Tibial nerve (tissue), 4 donors: Measurements from ENCODE around the gene MACF1. TPM values are rescaled to one million over a fixed set of nuclear protein-coding genes. Genes with fewer than 3 reads are reported as not detected.

Source experiments
- DNase-seq, 2 donors: peaks; one replicate each; pipeline ENCODE4 v3.0.0-alpha.2; 2019; ENCODE audit warnings: low spot score in 2 of 2
- H3K27ac ChIP-seq, 4 donors: fragments of 200-600 bp; sonication (generic) in 3 of 4; one replicate each; pipeline ENCODE4 v1.5.1; 2017 to 2019; ENCODE audit warnings: mild to moderate bottlenecking in 1 of 4
- H3K27me3 ChIP-seq, 2 donors: fragments of 200-600 bp; sonication (generic) in 1 of 2; one replicate each; pipeline versions ENCODE4 v1.5.1 to v1.6.0; 2017 to 2019
- H3K36me3 ChIP-seq, 3 donors: fragments of 200-600 bp; sonication (generic); one replicate each; pipeline ENCODE4 v1.5.1; 2018 to 2019
- H3K4me1 ChIP-seq, 4 donors: fragments of 200-600 bp; sonication (generic) in 3 of 4; one replicate each; pipeline ENCODE4 v1.5.1; 2017 to 2019
- H3K4me3 ChIP-seq, 4 donors: fragments of 200-600 bp; sonication (generic) in 3 of 4; one replicate each; pipeline ENCODE4 v1.5.1; 2017 to 2019; ENCODE audit warnings: mild to moderate bottlenecking in 1 of 4, moderate library complexity in 1 of 4
- H3K9me3 ChIP-seq, 4 donors: fragments of 200-600 bp; sonication (generic) in 3 of 4; one replicate each; pipeline ENCODE4 v1.5.1; 2017 to 2019
- EP300 ChIP-seq, 2 donors: sonication (generic); formaldehyde crosslinking; IDR thresholded peaks; one replicate each; pipeline ENCODE4 v1.6.1; 2017; ENCODE audit warnings: antibody characterized with exemption in 2 of 2, mild to moderate bottlenecking in 1 of 2
- POLR2A ChIP-seq, 2 donors: fragments of 450-650 bp; IDR thresholded peaks; one replicate each; pipeline ENCODE4 v1.6.1; 2017; ENCODE audit warnings: antibody characterized with exemption in 2 of 2, mild to moderate bottlenecking in 2 of 2, moderate library complexity in 2 of 2
- WGBS, 2 donors: methylation state at CpG; one replicate each; pipeline ENCODE4 v1.1.5; 2018; 5-methylcytosine and 5-hydroxymethylcytosine counted together
- total RNA-seq, 4 donors: library from RNA; depleted of rRNA; stranded (reverse); fragments of >200 nt; gene quantifications; one replicate each; pipeline ENCODE4 v1.1.0, GENCODE V29; 2016
- TF ChIP-seq, protein P1 (sequence below), 5 experiments: fragments of 200-600 bp in 3 of 5; fragments of 450-650 bp in 2 of 5; sonication (generic) in 3 of 5; IDR thresholded peaks; one replicate each; pipeline ENCODE4 v1.5.1; 2016 to 2019; ENCODE audit warnings: antibody characterized with exemption in 5 of 5, mild to moderate bottlenecking in 3 of 5, moderate library complexity in 2 of 5

MACF1 gene
- total RNA-seq, 4 donors from 2014 or later = 214 to 296 (median 244) TPM

DNA sequence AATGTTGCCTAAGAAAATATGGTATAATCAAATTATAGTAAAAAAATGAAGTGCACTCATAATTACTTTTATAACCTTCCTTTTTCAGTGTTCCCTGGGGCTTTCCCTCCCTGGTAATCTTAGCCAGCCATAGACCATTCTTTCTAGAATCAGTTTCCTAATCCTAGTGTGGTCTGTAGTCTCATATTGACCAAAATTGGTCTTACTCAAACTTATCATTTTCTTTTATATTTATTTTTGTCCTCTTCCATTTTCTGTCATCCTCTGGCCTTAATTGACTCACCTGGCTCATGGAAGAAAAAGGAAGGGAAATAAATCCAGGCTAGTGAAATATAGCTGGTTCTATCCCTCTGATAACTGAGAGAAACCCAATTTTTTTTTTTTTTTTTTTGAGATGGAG, 216.0 kb downstream of the MACF1 start:
- no peak overlapping the region for H3K27ac ChIP-seq
- TF ChIP-seq, protein P1, sequence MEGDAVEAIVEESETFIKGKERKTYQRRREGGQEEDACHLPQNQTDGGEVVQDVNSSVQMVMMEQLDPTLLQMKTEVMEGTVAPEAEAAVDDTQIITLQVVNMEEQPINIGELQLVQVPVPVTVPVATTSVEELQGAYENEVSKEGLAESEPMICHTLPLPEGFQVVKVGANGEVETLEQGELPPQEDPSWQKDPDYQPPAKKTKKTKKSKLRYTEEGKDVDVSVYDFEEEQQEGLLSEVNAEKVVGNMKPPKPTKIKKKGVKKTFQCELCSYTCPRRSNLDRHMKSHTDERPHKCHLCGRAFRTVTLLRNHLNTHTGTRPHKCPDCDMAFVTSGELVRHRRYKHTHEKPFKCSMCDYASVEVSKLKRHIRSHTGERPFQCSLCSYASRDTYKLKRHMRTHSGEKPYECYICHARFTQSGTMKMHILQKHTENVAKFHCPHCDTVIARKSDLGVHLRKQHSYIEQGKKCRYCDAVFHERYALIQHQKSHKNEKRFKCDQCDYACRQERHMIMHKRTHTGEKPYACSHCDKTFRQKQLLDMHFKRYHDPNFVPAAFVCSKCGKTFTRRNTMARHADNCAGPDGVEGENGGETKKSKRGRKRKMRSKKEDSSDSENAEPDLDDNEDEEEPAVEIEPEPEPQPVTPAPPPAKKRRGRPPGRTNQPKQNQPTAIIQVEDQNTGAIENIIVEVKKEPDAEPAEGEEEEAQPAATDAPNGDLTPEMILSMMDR (IDR thresholded peaks at IDR 0.05) = no peak
- TF ChIP-seq EP300 (IDR thresholded peaks at IDR 0.05) (no peak), POLR2A (IDR thresholded peaks at IDR 0.05) (no peak)
- no peak for DNase-seq
- H3K4me3 ChIP-seq = no peak overlapping the region
- peaks cover 0 to 40% (median 0%) of the 10 kb centered on the region in 3 donors for H3K36me3 ChIP-seq
- H3K4me1 ChIP-seq = peaks cover 0 to 54% (median 5%) of the 10 kb centered on the region in 4 donors
- H3K27me3 ChIP-seq = no peaks in the 10 kb centered on the region
- no peaks in the 10 kb centered on the region for H3K9me3 ChIP-seq

DNA sequence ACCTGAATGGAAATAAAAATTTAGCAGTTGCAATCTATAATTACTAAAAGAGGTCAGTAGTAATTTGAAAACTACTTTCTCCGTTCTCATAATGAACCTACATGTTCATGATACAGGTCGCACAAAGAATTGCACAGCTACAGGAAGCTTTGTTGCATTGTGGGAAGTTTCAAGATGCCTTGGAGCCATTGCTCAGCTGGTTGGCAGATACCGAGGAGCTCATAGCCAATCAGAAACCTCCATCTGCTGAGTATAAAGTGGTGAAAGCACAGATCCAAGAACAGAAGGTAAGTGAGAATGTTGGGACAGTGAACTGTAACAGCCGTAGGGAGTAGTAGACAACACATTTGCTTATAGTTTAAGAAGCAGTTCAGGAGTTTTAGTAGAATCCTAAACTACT, 218.1 kb downstream of the MACF1 start:
- Histone ChIP-seq H3K4me3 (no peak overlapping the region), H3K27ac (no peak overlapping the region), H3K27me3 (no peaks in the 10 kb centered on the region), H3K36me3 (peaks cover 0 to 55% (median 5%) of the 10 kb centered on the region in 3 donors), H3K9me3 (no peaks in the 10 kb centered on the region), H3K4me1 (peaks cover 0 to 38% (median 2%) of the 10 kb centered on the region in 4 donors)
- WGBS, 2 donors = 92 to 95% methylated on average over 4 of the region's 4 CpGs
- no peak for DNase-seq
- TF ChIP-seq EP300 (IDR thresholded peaks at IDR 0.05) (no peak), POLR2A (IDR thresholded peaks at IDR 0.05) (no peak)
- TF ChIP-seq, protein P1 (IDR thresholded peaks at IDR 0.05) = no peak

DNA sequence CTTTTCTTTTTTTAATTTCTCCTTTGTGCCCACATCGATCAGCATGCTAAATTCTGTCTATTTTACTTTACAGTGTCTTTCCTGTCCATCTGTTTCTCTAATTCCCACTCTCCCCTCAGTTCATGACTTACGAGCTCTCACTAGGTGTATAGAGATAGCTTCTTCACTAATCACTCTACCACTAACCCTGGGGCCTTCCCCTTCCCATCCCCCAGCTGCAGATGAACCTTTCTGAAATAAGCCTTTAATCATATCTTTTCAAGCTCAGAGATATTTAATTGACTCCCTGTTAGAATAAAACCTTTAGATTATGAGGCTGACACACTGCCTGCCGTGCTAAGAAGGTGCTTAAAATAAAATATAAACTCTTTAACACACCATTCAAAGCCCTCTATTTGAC, 220.7 kb downstream of the MACF1 start:
- H3K27me3 ChIP-seq = no peaks in the 10 kb centered on the region
- peaks cover 0 to 79% (median 12%) of the 10 kb centered on the region in 3 donors for H3K36me3 ChIP-seq
- WGBS, 2 donors = 91 to 92% methylated on average over 3 of the region's 3 CpGs
- H3K4me1 ChIP-seq = peaks cover 0 to 14% (median 0%) of the 10 kb centered on the region in 4 donors
- H3K27ac ChIP-seq = no peak overlapping the region
- no peak overlapping the region for H3K4me3 ChIP-seq
- H3K9me3 ChIP-seq = no peaks in the 10 kb centered on the region
- TF ChIP-seq EP300 (IDR thresholded peaks at IDR 0.05) (no peak), POLR2A (IDR thresholded peaks at IDR 0.05) (no peak)
- TF ChIP-seq, protein P1 (IDR thresholded peaks at IDR 0.05) = no peak
- no peak for DNase-seq

DNA sequence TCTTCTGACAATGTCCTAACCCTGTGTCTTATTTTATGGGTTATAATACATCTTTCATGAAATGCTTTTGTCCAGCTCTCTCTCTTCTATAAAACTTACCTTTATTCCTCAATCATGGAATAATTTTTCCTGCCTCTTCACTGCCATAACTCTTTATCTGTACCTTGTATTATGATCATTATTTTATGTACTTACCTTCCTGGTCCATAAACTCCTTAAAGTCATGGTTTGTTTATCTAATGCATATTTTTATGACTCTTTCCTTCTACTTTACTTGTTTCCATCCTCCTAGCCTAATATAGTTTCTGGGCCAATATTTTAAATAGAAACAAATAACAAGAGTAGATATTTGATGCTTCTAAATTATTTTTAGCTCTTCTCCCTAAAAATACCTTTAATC, 221.1 kb downstream of the MACF1 start:
- DNase-seq = no peak
- peaks cover 0 to 84% (median 12%) of the 10 kb centered on the region in 3 donors for H3K36me3 ChIP-seq
- no peaks in the 10 kb centered on the region for H3K27me3 ChIP-seq
- no peaks in the 10 kb centered on the region for H3K9me3 ChIP-seq
- H3K4me3 ChIP-seq = no peak overlapping the region
- TF ChIP-seq EP300 (IDR thresholded peaks at IDR 0.05) (no peak), POLR2A (IDR thresholded peaks at IDR 0.05) (no peak)
- TF ChIP-seq, protein P1 (IDR thresholded peaks at IDR 0.05) = no peak
- H3K4me1 ChIP-seq = peaks cover 0 to 9% (median 0%) of the 10 kb centered on the region in 4 donors
- no peak overlapping the region for H3K27ac ChIP-seq

DNA sequence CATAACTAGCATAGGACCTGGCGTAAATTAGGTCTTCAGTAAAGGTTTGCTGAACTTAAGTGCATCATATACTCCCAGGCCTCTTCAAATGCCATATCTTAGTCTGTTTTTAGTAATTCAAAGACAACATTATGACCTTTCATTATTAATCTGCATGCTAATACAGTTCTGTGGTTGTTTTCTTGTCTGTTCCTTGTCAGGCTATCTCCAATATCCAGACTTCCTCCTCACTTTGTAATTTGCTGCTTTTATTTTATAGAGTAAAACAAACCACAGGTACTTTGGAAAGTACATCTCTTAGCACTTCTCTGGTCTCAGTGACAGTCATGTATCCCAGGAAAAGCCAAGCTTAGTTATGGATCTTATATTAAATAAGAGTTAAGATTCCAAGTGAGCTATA, 221.9 kb downstream of the MACF1 start:
- TF ChIP-seq POLR2A (IDR thresholded peaks at IDR 0.05) (no peak), EP300 (IDR thresholded peaks at IDR 0.05) (no peak)
- TF ChIP-seq, protein P1 (IDR thresholded peaks at IDR 0.05) = no peak
- no peak overlapping the region for H3K27ac ChIP-seq
- 92 to 94% methylated on average over 1 of the region's 1 CpG for WGBS, 2 donors
- DNase-seq = no peak
- H3K4me1 ChIP-seq = peaks cover 0 to 2% (median 0%) of the 10 kb centered on the region in 4 donors
- no peak overlapping the region for H3K4me3 ChIP-seq
- peaks cover 0 to 91% (median 12%) of the 10 kb centered on the region in 3 donors for H3K36me3 ChIP-seq
- no peaks in the 10 kb centered on the region for H3K27me3 ChIP-seq
- no peaks in the 10 kb centered on the region for H3K9me3 ChIP-seq
